Body of pancreas (tissue), 4 donors: Measurements from ENCODE around the gene THOC2.

Experiments used
- POLR2A ChIP-seq, 3 donors: fragments of 450-650 bp; IDR thresholded peaks; one replicate each; pipeline ENCODE4 v1.6.1; 2016; ENCODE audit warnings: antibody characterized with exemption in 3 of 3, mild to moderate bottlenecking in 2 of 3
- TF ChIP-seq, protein P1 (sequence below), 7 experiments: fragments of 450-650 bp in 4 of 7; fragments of 200-600 bp in 3 of 7; sonication (generic) in 3 of 7; IDR thresholded peaks; one replicate each; pipeline ENCODE4 v1.5.1; 2016 to 2019; ENCODE audit warnings: antibody characterized with exemption in 7 of 7

- TF ChIP-seq, protein P1, sequence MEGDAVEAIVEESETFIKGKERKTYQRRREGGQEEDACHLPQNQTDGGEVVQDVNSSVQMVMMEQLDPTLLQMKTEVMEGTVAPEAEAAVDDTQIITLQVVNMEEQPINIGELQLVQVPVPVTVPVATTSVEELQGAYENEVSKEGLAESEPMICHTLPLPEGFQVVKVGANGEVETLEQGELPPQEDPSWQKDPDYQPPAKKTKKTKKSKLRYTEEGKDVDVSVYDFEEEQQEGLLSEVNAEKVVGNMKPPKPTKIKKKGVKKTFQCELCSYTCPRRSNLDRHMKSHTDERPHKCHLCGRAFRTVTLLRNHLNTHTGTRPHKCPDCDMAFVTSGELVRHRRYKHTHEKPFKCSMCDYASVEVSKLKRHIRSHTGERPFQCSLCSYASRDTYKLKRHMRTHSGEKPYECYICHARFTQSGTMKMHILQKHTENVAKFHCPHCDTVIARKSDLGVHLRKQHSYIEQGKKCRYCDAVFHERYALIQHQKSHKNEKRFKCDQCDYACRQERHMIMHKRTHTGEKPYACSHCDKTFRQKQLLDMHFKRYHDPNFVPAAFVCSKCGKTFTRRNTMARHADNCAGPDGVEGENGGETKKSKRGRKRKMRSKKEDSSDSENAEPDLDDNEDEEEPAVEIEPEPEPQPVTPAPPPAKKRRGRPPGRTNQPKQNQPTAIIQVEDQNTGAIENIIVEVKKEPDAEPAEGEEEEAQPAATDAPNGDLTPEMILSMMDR (IDR thresholded peaks at IDR 0.05): no peak
- TF ChIP-seq POLR2A (IDR thresholded peaks at IDR 0.05): no peak
These were observed 170.3 kb downstream of the THOC2 start for GRCh38 chrX:123562342-123563146.
